ENCODE measurements around the gene EYA2.

EYA2 gene

GRCh38 chr20:47129306-47129705 is 234.7 kb downstream of the EYA2 start:
- no peaks in the 10 kb centered on the region for H3K36me3 ChIP-seq (replicated peaks in 1 of 2; ENCODE audit: control insufficient read depth in 2 of 2, insufficient read depth in 2 of 2, low read length in 2 of 2)
- peaks cover 0 to 12% of the 10 kb centered on the region in 2 donors for H3K4me1 ChIP-seq (ENCODE audit: control insufficient read depth in 2 of 2, insufficient read depth in 1 of 2, low read depth in 1 of 2, low read length in 2 of 2)
- no peak overlapping the region for H3K23ac ChIP-seq (ENCODE audit: low read depth, low read length, poor library complexity)
- H3K79me1 ChIP-seq (ENCODE audit: low read depth, low read length), result no peaks in the 10 kb centered on the region
- H2BK15ac ChIP-seq (ENCODE audit: low read length), result no peak overlapping the region
- H2BK12ac ChIP-seq (ENCODE audit: low read length), result no peak overlapping the region
- H4K8ac ChIP-seq (ENCODE audit: low read depth, low read length), result no peak overlapping the region
- H3K9ac ChIP-seq (ENCODE audit: low read depth, low read length, poor library complexity), result no peak overlapping the region
- no peak overlapping the region for H3K27ac ChIP-seq (replicated peaks; ENCODE audit: low read length)
- no peak overlapping the region for H3K18ac ChIP-seq (ENCODE audit: low read length)
- H3K27me3 ChIP-seq (ENCODE audit: control insufficient read depth in 3 of 3, insufficient read depth in 3 of 3, low read depth in 1 of 3, low read length in 3 of 3), result peaks cover 0 to 25% (median 0%) of the 10 kb centered on the region in 3 experiments
- no peak overlapping the region for H3K4me3 ChIP-seq (ENCODE audit: low read length in 2 of 2)
- no peak overlapping the region for H3K4me2 ChIP-seq (ENCODE audit: insufficient read depth, low read length, poor library complexity, severe bottlenecking)
- H3K9me3 ChIP-seq (replicated peaks in 1 of 2; ENCODE audit: control insufficient read depth in 2 of 2, insufficient read depth in 1 of 2, low read depth in 1 of 2, low read length in 2 of 2), result no peaks in the 10 kb centered on the region
- H2AFZ ChIP-seq (ENCODE audit: low read length), result no peak overlapping the region
- H3K14ac ChIP-seq (ENCODE audit: low read length), result no peak overlapping the region
- H2BK5ac ChIP-seq (ENCODE audit: low read length), result no peak overlapping the region
- no peak overlapping the region for H2BK120ac ChIP-seq (ENCODE audit: low read depth, low read length)
- no CpG with 5 or more reads among the region's 1 CpG for WGBS, 2 donors (ENCODE audit: extremely low coverage in 2 of 2, insufficient read length in 2 of 2, insufficient replicate concordance in 1 of 2)
- H3K4ac ChIP-seq (ENCODE audit: low read length), result no peak overlapping the region
- no peak overlapping the region for H4K91ac ChIP-seq (ENCODE audit: low read depth, low read length, poor library complexity)
- H2AK5ac ChIP-seq (ENCODE audit: low read depth, low read length), result no peak overlapping the region
- DNase-seq (ENCODE audit: low spot score), result no peak

GRCh38 chr20:47133809-47134456 is 239.3 kb downstream of the EYA2 start:
- H2BK5ac ChIP-seq (ENCODE audit: low read length), result no peak overlapping the region
- H2AK5ac ChIP-seq (ENCODE audit: low read depth, low read length), result no peak overlapping the region
- no peak overlapping the region for H3K4me3 ChIP-seq (ENCODE audit: low read length in 2 of 2)
- H3K18ac ChIP-seq (ENCODE audit: low read length), result no peak overlapping the region
- no peak overlapping the region for H4K8ac ChIP-seq (ENCODE audit: low read depth, low read length)
- DNase-seq (ENCODE audit: low spot score), result no peak
- peaks cover 0 to 5% (median 0%) of the 10 kb centered on the region in 3 experiments for H3K27me3 ChIP-seq (ENCODE audit: control insufficient read depth in 3 of 3, insufficient read depth in 3 of 3, low read depth in 1 of 3, low read length in 3 of 3)
- H3K14ac ChIP-seq (ENCODE audit: low read length), result no peak overlapping the region
- H3K23ac ChIP-seq (ENCODE audit: low read depth, low read length, poor library complexity), result no peak overlapping the region
- no peak overlapping the region for H3K27ac ChIP-seq (replicated peaks; ENCODE audit: low read length)
- no peaks in the 10 kb centered on the region for H3K9me3 ChIP-seq (replicated peaks in 1 of 2; ENCODE audit: control insufficient read depth in 2 of 2, insufficient read depth in 1 of 2, low read depth in 1 of 2, low read length in 2 of 2)
- no peak overlapping the region for H3K4ac ChIP-seq (ENCODE audit: low read length)
- H2BK12ac ChIP-seq (ENCODE audit: low read length), result no peak overlapping the region
- H3K36me3 ChIP-seq (replicated peaks in 1 of 2; ENCODE audit: control insufficient read depth in 2 of 2, insufficient read depth in 2 of 2, low read length in 2 of 2), result no peaks in the 10 kb centered on the region
- no peak overlapping the region for H2BK15ac ChIP-seq (ENCODE audit: low read length)
- no peak overlapping the region for H4K91ac ChIP-seq (ENCODE audit: low read depth, low read length, poor library complexity)
- H2AFZ ChIP-seq (ENCODE audit: low read length), result no peak overlapping the region
- H2BK120ac ChIP-seq (ENCODE audit: low read depth, low read length), result no peak overlapping the region
- no peak overlapping the region for H3K4me2 ChIP-seq (ENCODE audit: insufficient read depth, low read length, poor library complexity, severe bottlenecking)
- no peaks in the 10 kb centered on the region for H3K79me1 ChIP-seq (ENCODE audit: low read depth, low read length)
- WGBS, 2 donors (ENCODE audit: extremely low coverage in 2 of 2, insufficient read length in 2 of 2, insufficient replicate concordance in 1 of 2), result no CpG with 5 or more reads among the region's 3 CpGs
- H3K9ac ChIP-seq (ENCODE audit: low read depth, low read length, poor library complexity), result no peak overlapping the region
- H3K4me1 ChIP-seq (ENCODE audit: control insufficient read depth in 2 of 2, insufficient read depth in 1 of 2, low read depth in 1 of 2, low read length in 2 of 2), result peaks cover 0 to 10% of the 10 kb centered on the region in 2 donors

GRCh38 chr20:47136782-47137181 is 242.1 kb downstream of the EYA2 start:
- Histone ChIP-seq H3K4me3 (ENCODE audit: low read length in 2 of 2) (no peak overlapping the region), H4K8ac (ENCODE audit: low read depth, low read length) (no peak overlapping the region), H3K9me3 (replicated peaks in 1 of 2; ENCODE audit: control insufficient read depth in 2 of 2, insufficient read depth in 1 of 2, low read depth in 1 of 2, low read length in 2 of 2) (no peaks in the 10 kb centered on the region), H2AK5ac (ENCODE audit: low read depth, low read length) (no peak overlapping the region), H3K4ac (ENCODE audit: low read length) (no peak overlapping the region), H3K9ac (ENCODE audit: low read depth, low read length, poor library complexity) (no peak overlapping the region), H4K91ac (ENCODE audit: low read depth, low read length, poor library complexity) (no peak overlapping the region), H3K23ac (ENCODE audit: low read depth, low read length, poor library complexity) (no peak overlapping the region), H2AFZ (ENCODE audit: low read length) (no peak overlapping the region), H2BK15ac (ENCODE audit: low read length) (no peak overlapping the region), H3K4me1 (ENCODE audit: control insufficient read depth in 2 of 2, insufficient read depth in 1 of 2, low read depth in 1 of 2, low read length in 2 of 2) (peaks cover 0 to 10% of the 10 kb centered on the region in 2 donors), H3K36me3 (replicated peaks in 1 of 2; ENCODE audit: control insufficient read depth in 2 of 2, insufficient read depth in 2 of 2, low read length in 2 of 2) (no peaks in the 10 kb centered on the region), H3K18ac (ENCODE audit: low read length) (no peak overlapping the region), H3K14ac (ENCODE audit: low read length) (no peak overlapping the region), H2BK120ac (ENCODE audit: low read depth, low read length) (no peak overlapping the region), H2BK12ac (ENCODE audit: low read length) (no peak overlapping the region), H3K27me3 (ENCODE audit: control insufficient read depth in 3 of 3, insufficient read depth in 3 of 3, low read depth in 1 of 3, low read length in 3 of 3) (peaks cover 0 to 14% (median 0%) of the 10 kb centered on the region in 3 experiments), H3K79me1 (ENCODE audit: low read depth, low read length) (no peaks in the 10 kb centered on the region), H3K27ac (replicated peaks; ENCODE audit: low read length) (no peak overlapping the region), H3K4me2 (ENCODE audit: insufficient read depth, low read length, poor library complexity, severe bottlenecking) (no peak overlapping the region), H2BK5ac (ENCODE audit: low read length) (no peak overlapping the region)
- no peak for DNase-seq (ENCODE audit: low spot score)
- no CpG with 5 or more reads among the region's 6 CpGs for WGBS, 2 donors (ENCODE audit: extremely low coverage in 2 of 2, insufficient read length in 2 of 2, insufficient replicate concordance in 1 of 2)

- no CpG with 5 or more reads among the region's 4 CpGs for WGBS, 2 donors (ENCODE audit: extremely low coverage in 2 of 2, insufficient read length in 2 of 2, insufficient replicate concordance in 1 of 2)
- H3K14ac ChIP-seq (ENCODE audit: low read length), result no peak overlapping the region
- H2BK12ac ChIP-seq (ENCODE audit: low read length), result no peak overlapping the region
- H2BK5ac ChIP-seq (ENCODE audit: low read length), result no peak overlapping the region
- H3K9me3 ChIP-seq (replicated peaks in 1 of 2; ENCODE audit: control insufficient read depth in 2 of 2, insufficient read depth in 1 of 2, low read depth in 1 of 2, low read length in 2 of 2), result no peaks in the 10 kb centered on the region
- H2AK5ac ChIP-seq (ENCODE audit: low read depth, low read length), result no peak overlapping the region
- H3K4ac ChIP-seq (ENCODE audit: low read length), result no peak overlapping the region
- H3K23ac ChIP-seq (ENCODE audit: low read depth, low read length, poor library complexity), result no peak overlapping the region
- H3K36me3 ChIP-seq (replicated peaks in 1 of 2; ENCODE audit: control insufficient read depth in 2 of 2, insufficient read depth in 2 of 2, low read length in 2 of 2), result no peaks in the 10 kb centered on the region
- no peak for DNase-seq (ENCODE audit: low spot score)
- no peak overlapping the region for H3K27ac ChIP-seq (replicated peaks; ENCODE audit: low read length)
- H3K9ac ChIP-seq (ENCODE audit: low read depth, low read length, poor library complexity), result no peak overlapping the region
- H4K91ac ChIP-seq (ENCODE audit: low read depth, low read length, poor library complexity), result no peak overlapping the region
- no peak overlapping the region for H3K4me2 ChIP-seq (ENCODE audit: insufficient read depth, low read length, poor library complexity, severe bottlenecking)
- no peaks in the 10 kb centered on the region for H3K79me1 ChIP-seq (ENCODE audit: low read depth, low read length)
- no peak overlapping the region for H3K4me3 ChIP-seq (ENCODE audit: low read length in 2 of 2)
- no peak overlapping the region for H2BK15ac ChIP-seq (ENCODE audit: low read length)
- H3K18ac ChIP-seq (ENCODE audit: low read length), result no peak overlapping the region
- peaks cover 0 to 14% (median 0%) of the 10 kb centered on the region in 3 experiments for H3K27me3 ChIP-seq (ENCODE audit: control insufficient read depth in 3 of 3, insufficient read depth in 3 of 3, low read depth in 1 of 3, low read length in 3 of 3)
- no peak overlapping the region for H2BK120ac ChIP-seq (ENCODE audit: low read depth, low read length)
- no peak overlapping the region for H2AFZ ChIP-seq (ENCODE audit: low read length)
- H4K8ac ChIP-seq (ENCODE audit: low read depth, low read length), result no peak overlapping the region
- peaks cover 0 to 10% of the 10 kb centered on the region in 2 donors for H3K4me1 ChIP-seq (ENCODE audit: control insufficient read depth in 2 of 2, insufficient read depth in 1 of 2, low read depth in 1 of 2, low read length in 2 of 2)
Observed at GRCh38 chr20:47137231-47137870, 242.7 kb downstream of the EYA2 start.

Data from neuronal stem cell (in vitro differentiated cells).